Hematopoietic multipotent progenitor cell (in vitro differentiated cells): ENCODE measurements around the gene WLS. TPM values are rescaled to one million over a fixed set of nuclear protein-coding genes. Genes with fewer than 3 reads are reported as not detected.

Experiments
- DNase-seq, 3 donors: peaks; one replicate each; pipeline ENCODE4 v3.0.0-alpha.2; 2011 to 2015; ENCODE audit warnings: low read depth in 2 of 3, low spot score in 2 of 3
- small RNA-seq: library from RNA; depleted of rRNA; stranded (forward); fragments of <200 nt; gene quantifications from one replicate; pipeline ENCODE3, GENCODE V24; 2012
- total RNA-seq: library from RNA; depleted of rRNA; stranded (reverse); fragments of >200 nt; gene quantifications from one replicate; pipeline ENCODE4 v1.2.3, GENCODE V29; 2012

The WLS gene
- total RNA-seq, 1 donor = under 0.01 TPM

DNA sequence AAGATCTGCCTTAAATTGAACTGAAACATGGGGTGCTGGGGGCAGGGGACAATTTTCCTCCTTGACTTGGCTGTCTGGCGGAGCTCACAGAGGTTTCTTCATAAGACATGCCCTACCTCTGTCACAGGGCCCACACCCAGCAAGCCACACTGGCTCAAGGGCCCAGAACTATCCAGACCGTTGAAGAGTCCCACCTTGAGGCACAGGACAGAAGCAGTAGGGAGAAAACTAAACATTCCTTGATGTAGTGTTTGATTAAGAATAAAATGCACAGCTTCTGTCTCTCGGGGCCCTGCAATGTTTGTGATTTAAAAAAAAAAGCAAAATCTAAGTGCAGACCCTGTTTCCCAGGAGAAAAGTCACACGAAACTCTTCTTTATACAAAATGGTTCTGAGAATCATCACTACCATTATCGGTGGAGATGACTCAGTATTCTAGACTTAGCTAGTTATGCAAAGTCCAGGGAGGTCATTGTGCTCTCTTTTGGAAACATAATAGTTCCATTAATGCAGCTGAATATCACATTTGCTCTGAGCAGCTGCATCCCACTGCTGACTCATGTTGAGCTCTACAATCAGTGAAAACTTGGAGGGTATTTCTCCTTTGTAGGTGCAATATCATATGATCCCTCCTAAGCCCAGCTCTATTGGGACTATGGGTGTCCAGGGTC is 128.3 kb downstream of the WLS start:
- no peak for DNase-seq

GRCh38 chr1:68103011-68103545 is 129.2 kb downstream of the WLS start:
- no peak for DNase-seq

DNA sequence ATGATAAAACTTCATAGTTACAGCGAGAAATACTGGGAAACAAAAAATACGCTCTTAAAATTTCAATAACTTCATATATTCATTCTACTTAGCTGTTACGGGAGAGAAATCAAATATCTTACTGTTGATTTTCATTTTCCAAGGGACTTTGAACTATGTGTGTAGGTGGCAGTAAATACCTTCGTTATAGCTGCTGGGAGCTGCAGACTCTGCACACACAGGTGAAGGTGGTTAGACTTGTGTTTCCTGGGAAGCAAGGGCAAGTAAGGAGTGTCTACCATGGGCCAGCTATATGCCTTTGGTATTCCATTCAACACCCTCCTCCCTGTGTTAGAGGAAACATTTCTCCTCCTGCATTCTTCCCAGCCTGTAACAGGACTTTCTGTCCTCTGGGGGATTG is 130.5 kb downstream of the WLS start:
- DNase-seq = no peak

DNA sequence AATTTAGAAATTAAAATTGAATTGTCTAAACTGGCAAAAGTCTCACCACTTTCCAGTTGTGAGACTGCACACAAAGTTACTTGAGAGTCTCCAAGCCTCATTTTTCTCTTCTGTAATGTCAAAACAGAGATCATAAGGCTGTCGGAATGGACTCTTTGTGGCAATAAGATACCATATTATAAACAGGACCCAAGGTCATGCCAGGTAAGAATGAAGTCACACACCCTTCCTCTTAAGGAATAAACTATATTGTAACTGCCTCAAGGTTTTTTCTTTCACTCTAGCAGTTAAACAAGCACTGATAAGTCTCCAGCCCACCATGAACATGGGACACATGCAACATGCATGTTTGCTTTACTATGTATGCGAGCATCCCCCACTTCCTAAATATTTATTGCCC is 131.8 kb downstream of the WLS start:
- no peak for DNase-seq

GRCh38 chr1:68093737-68094136 is 138.6 kb downstream of the WLS start:
- no peak for DNase-seq

- DNase-seq = no peak
Observed at GRCh38 chr1:68087184-68087583, 145.1 kb downstream of the WLS start.

DNA sequence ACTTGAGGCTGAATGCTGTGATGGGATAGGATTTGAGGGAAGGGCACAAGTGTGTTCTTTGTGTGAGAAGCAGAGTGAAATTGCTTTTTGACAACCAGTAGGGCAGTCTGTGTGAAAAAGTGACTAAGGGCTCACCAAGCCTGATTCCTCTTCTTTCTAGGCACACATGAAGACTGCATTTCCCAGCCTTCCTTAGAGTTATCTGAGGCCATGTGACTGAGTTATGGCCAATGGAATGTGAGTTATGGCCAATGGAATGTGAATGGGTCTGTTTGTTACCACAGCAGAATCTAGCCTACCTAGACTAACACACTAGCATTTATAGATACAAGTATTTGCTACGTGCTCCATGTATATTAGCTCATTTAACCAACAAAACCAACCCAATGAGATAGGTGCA is 146.6 kb downstream of the WLS start:
- DNase-seq = no peak

DNA sequence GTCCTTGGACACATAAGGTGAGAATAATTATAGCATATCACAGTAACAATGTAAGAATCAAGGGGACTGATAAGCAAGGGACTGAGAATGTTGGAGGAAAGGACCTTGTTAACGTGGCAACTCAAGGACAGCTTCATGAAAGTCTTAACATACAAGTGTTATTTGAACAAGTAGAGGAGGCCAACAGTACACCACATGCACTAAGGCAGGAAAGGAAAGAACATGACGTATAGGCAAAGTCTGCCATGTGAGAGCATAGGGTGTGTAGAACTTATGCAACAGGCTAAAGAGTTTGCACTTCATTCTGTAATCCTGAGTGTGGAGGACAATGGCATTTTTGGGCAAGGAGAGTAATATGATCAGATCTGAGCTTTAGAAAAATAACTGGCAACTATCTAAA is 148.6 kb downstream of the WLS start:
- DNase-seq = no peak

DNA sequence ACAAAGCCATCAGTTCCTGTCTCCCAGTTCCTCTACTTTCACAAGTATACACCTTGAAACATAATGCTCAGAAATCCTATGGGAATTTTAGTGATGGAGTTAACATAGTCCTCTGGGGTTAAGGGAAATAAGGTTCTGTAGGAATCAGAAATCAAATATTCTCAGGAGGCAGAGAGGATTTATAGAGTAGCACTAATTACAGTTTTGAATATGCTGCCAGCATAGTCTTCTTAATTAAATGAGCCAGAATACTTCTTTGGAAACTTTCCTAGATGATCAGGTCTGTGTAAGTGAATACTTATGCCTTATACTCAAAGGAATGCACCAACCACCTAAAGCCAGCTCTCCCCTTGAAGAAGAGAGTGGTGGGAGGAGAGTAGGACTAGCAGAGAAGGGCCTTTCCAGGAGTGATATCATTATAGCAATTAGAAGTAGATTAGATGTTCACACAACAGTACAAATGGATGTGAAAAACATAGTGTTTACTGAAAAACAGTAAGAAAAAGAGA is 150.5 kb downstream of the WLS start:
- no peak for DNase-seq

- no peak for DNase-seq
Observed at GRCh38 chr1:68078647-68079046, 153.7 kb downstream of the WLS start.

Small RNA genes lying within 50 kb of the gene (small RNA-seq; reads per million reads assigned to genes)
- gene COX6B1P7 (not detected), gene MIR1262 (not detected)

Other genes starting within 250 kb of the WLS start
- gene DIRAS3, start 181.9 kb downstream of the WLS start, total RNA-seq = 0.27 TPM
- gene RPE65, start 217.4 kb upstream of the WLS start, total RNA-seq = not detected